ENCODE data around the gene LASP1.

Gene LASP1, protein sequence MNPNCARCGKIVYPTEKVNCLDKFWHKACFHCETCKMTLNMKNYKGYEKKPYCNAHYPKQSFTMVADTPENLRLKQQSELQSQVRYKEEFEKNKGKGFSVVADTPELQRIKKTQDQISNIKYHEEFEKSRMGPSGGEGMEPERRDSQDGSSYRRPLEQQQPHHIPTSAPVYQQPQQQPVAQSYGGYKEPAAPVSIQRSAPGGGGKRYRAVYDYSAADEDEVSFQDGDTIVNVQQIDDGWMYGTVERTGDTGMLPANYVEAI
- total RNA-seq = 175 to 265 (median 245) reads per million in 3 donors

DNA sequence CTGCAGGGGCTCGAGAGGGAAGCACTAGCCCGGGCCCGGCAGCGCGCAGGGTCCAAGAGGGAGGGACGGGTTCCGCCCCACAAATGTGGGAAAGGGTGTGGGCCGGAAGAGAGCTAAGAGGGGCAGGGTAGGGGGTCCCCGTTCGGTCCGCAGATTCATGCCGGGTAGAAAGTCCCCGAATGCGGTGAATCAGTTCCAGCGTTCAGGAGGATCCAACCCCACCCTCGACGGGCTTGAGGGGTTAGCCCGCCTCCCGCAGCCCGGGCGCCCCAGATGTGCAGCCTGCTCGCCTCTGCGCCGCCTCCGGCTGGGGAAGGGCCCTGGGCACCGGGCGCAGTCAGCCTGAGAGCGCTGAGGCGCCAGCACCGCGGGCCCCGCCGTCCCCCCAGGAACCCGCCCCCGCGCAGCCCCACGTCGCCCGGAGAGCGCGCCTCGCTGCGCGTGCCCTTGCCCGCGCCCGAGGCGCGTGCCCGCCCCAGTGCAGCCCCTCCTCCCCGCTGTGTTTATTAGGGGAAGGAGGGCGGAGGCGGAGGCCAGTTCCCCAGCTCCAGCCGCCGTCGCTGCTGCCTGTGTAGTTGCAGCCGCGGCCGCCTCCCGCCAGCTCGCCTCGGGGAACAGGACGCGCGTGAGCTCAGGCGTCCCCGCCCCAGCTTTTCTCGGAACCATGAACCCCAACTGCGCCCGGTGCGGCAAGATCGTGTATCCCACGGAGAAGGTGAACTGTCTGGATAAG lies at the start of gene LASP1:
LASP1 (plus strand) TSS at position 533 of the 733 bp plus-strand sequence; CDS start at position 665, 132 bp downstream.
- H3K36me3 ChIP-seq (ENCODE audit: control insufficient read depth, insufficient read depth, low read length) = no peaks in the 10 kb centered on the region
- H3K27ac ChIP-seq (ENCODE audit: insufficient read depth, low read length, poor library complexity, severe bottlenecking) = peak within 1 kb of the TSS; percentile 87
- peaks cover 38% of the 10 kb centered on the region for H3K4me1 ChIP-seq (ENCODE audit: control insufficient read depth, insufficient read depth, low read length, poor library complexity, severe bottlenecking)
- H3K27me3 ChIP-seq (replicated peaks; ENCODE audit: control insufficient read depth, insufficient read depth, low read length, poor library complexity, severe bottlenecking) = no peaks in the 10 kb centered on the region
- H3K4me3 ChIP-seq (ENCODE audit: insufficient read depth, low read depth, low read length, poor library complexity, severe bottlenecking) = peak within 1 kb of the TSS; percentile 85
- peak; percentile 75 to 77 (median 76) for DNase-seq
- H3K9me3 ChIP-seq (ENCODE audit: control insufficient read depth, low read length) = no peaks in the 10 kb centered on the region

- Histone ChIP-seq H3K27me3 (replicated peaks; ENCODE audit: control insufficient read depth, insufficient read depth, low read length, poor library complexity, severe bottlenecking) (no peaks in the 10 kb centered on the region), H3K27ac (ENCODE audit: insufficient read depth, low read length, poor library complexity, severe bottlenecking) (peak within 1 kb of the TSS; percentile 98), H3K36me3 (ENCODE audit: control insufficient read depth, insufficient read depth, low read length) (peaks cover 14% of the 10 kb centered on the region), H3K4me3 (ENCODE audit: insufficient read depth, low read depth, low read length, poor library complexity, severe bottlenecking) (peak within 1 kb of the TSS; percentile 82), H3K9me3 (ENCODE audit: control insufficient read depth, low read length) (no peaks in the 10 kb centered on the region), H3K4me1 (ENCODE audit: control insufficient read depth, insufficient read depth, low read length, poor library complexity, severe bottlenecking) (peaks cover 15% of the 10 kb centered on the region)
- peak; percentile 91 to 95 (median 94) for DNase-seq
These were observed 44.7 kb upstream of the LASP1 start, which contains the start of gene CWC25 for GRCh38 chr17:38824899-38825761. TSS of gene CWC25 (minus strand) at chr17:38825321. CDS start at chr17:38825183, 138 bp downstream.

GRCh38 chr17:38825762-38826247 lies 44.1 kb upstream of the LASP1 start:
- no peak for DNase-seq
- Histone ChIP-seq H3K27ac (ENCODE audit: insufficient read depth, low read length, poor library complexity, severe bottlenecking) (peak overlapping the region; percentile 98), H3K4me3 (ENCODE audit: insufficient read depth, low read depth, low read length, poor library complexity, severe bottlenecking) (peak overlapping the region; percentile 82), H3K27me3 (replicated peaks; ENCODE audit: control insufficient read depth, insufficient read depth, low read length, poor library complexity, severe bottlenecking) (no peaks in the 10 kb centered on the region), H3K4me1 (ENCODE audit: control insufficient read depth, insufficient read depth, low read length, poor library complexity, severe bottlenecking) (peaks cover 15% of the 10 kb centered on the region), H3K36me3 (ENCODE audit: control insufficient read depth, insufficient read depth, low read length) (peaks cover 7% of the 10 kb centered on the region), H3K9me3 (ENCODE audit: control insufficient read depth, low read length) (no peaks in the 10 kb centered on the region)

DNA sequence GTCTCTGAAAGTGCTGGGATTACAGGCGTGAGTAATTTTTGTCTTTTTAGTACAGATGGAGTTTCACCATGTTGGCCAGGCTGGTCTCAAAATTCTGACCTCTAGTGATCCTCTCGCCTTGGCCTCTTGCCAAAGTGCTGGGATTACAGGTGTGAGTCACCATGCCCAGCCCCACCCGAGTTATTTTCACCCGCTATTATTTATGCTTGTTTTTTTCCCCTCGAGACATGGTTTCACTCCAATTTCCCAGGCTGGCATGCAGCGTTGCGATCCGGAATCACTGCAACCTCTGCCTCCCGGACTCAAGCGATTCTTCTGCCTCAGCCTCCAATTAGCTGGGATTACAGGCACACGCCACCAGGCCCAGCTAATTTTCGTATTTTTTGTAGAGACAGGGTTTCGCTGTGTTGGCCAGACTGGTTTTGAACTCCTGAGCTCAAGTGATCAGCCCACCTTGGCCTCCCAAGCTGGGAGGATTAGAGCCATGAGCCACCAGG lies 25.5 kb upstream of the LASP1 start:
- Histone ChIP-seq H3K9me3 (ENCODE audit: control insufficient read depth, low read length) (no peaks in the 10 kb centered on the region), H3K27ac (ENCODE audit: insufficient read depth, low read length, poor library complexity, severe bottlenecking) (no peak overlapping the region), H3K4me3 (ENCODE audit: insufficient read depth, low read depth, low read length, poor library complexity, severe bottlenecking) (no peak overlapping the region), H3K4me1 (ENCODE audit: control insufficient read depth, insufficient read depth, low read length, poor library complexity, severe bottlenecking) (no peaks in the 10 kb centered on the region), H3K27me3 (replicated peaks; ENCODE audit: control insufficient read depth, insufficient read depth, low read length, poor library complexity, severe bottlenecking) (no peaks in the 10 kb centered on the region), H3K36me3 (ENCODE audit: control insufficient read depth, insufficient read depth, low read length) (peaks cover 19% of the 10 kb centered on the region)
- DNase-seq = no peak

DNA sequence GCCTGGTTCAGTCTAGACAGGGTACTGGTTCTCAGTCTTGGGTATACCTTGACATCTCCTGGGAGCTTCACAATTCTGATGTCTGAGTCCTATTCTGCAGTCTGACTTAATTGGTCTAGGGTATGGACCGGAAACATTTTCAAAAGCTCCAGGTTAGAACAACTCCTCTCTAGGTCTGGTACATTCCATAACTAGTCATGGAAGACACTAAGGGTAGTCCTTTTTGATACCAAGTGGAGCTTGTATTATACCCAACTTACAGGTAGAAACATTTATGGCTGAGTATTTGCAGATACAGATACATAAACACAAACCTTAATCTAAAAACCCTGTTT lies 21.3 kb upstream of the LASP1 start:
- Histone ChIP-seq H3K27ac (ENCODE audit: insufficient read depth, low read length, poor library complexity, severe bottlenecking) (no peak overlapping the region), H3K4me3 (ENCODE audit: insufficient read depth, low read depth, low read length, poor library complexity, severe bottlenecking) (no peak overlapping the region), H3K36me3 (ENCODE audit: control insufficient read depth, insufficient read depth, low read length) (peaks cover 49% of the 10 kb centered on the region), H3K27me3 (replicated peaks; ENCODE audit: control insufficient read depth, insufficient read depth, low read length, poor library complexity, severe bottlenecking) (no peaks in the 10 kb centered on the region), H3K4me1 (ENCODE audit: control insufficient read depth, insufficient read depth, low read length, poor library complexity, severe bottlenecking) (peaks cover 22% of the 10 kb centered on the region), H3K9me3 (ENCODE audit: control insufficient read depth, low read length) (no peaks in the 10 kb centered on the region)
- DNase-seq = no peak

GRCh38 chr17:38848939-38849605 lies 20.8 kb upstream of the LASP1 start:
- H3K27me3 ChIP-seq (replicated peaks; ENCODE audit: control insufficient read depth, insufficient read depth, low read length, poor library complexity, severe bottlenecking) = no peaks in the 10 kb centered on the region
- H3K4me3 ChIP-seq (ENCODE audit: insufficient read depth, low read depth, low read length, poor library complexity, severe bottlenecking) = no peak overlapping the region
- DNase-seq = no peak
- H3K4me1 ChIP-seq (ENCODE audit: control insufficient read depth, insufficient read depth, low read length, poor library complexity, severe bottlenecking) = peaks cover 23% of the 10 kb centered on the region
- peaks cover 49% of the 10 kb centered on the region for H3K36me3 ChIP-seq (ENCODE audit: control insufficient read depth, insufficient read depth, low read length)
- no peak overlapping the region for H3K27ac ChIP-seq (ENCODE audit: insufficient read depth, low read length, poor library complexity, severe bottlenecking)
- H3K9me3 ChIP-seq (ENCODE audit: control insufficient read depth, low read length) = no peaks in the 10 kb centered on the region

GRCh38 chr17:38850374-38850773 lies 19.5 kb upstream of the LASP1 start:
- no peaks in the 10 kb centered on the region for H3K27me3 ChIP-seq (replicated peaks; ENCODE audit: control insufficient read depth, insufficient read depth, low read length, poor library complexity, severe bottlenecking)
- H3K4me3 ChIP-seq (ENCODE audit: insufficient read depth, low read depth, low read length, poor library complexity, severe bottlenecking) = no peak overlapping the region
- no peak overlapping the region for H3K27ac ChIP-seq (ENCODE audit: insufficient read depth, low read length, poor library complexity, severe bottlenecking)
- H3K9me3 ChIP-seq (ENCODE audit: control insufficient read depth, low read length) = no peaks in the 10 kb centered on the region
- H3K36me3 ChIP-seq (ENCODE audit: control insufficient read depth, insufficient read depth, low read length) = peaks cover 49% of the 10 kb centered on the region
- H3K4me1 ChIP-seq (ENCODE audit: control insufficient read depth, insufficient read depth, low read length, poor library complexity, severe bottlenecking) = peaks cover 29% of the 10 kb centered on the region
- DNase-seq = no peak

GRCh38 chr17:38851434-38851833 lies 18.4 kb upstream of the LASP1 start:
- no peak for DNase-seq
- no peaks in the 10 kb centered on the region for H3K27me3 ChIP-seq (replicated peaks; ENCODE audit: control insufficient read depth, insufficient read depth, low read length, poor library complexity, severe bottlenecking)
- H3K27ac ChIP-seq (ENCODE audit: insufficient read depth, low read length, poor library complexity, severe bottlenecking) = peak overlapping the region; percentile 95
- no peaks in the 10 kb centered on the region for H3K9me3 ChIP-seq (ENCODE audit: control insufficient read depth, low read length)
- H3K36me3 ChIP-seq (ENCODE audit: control insufficient read depth, insufficient read depth, low read length) = peaks cover 49% of the 10 kb centered on the region
- H3K4me3 ChIP-seq (ENCODE audit: insufficient read depth, low read depth, low read length, poor library complexity, severe bottlenecking) = peak overlapping the region; percentile 22
- H3K4me1 ChIP-seq (ENCODE audit: control insufficient read depth, insufficient read depth, low read length, poor library complexity, severe bottlenecking) = peaks cover 29% of the 10 kb centered on the region

GRCh38 chr17:38852771-38853291 lies 17.0 kb upstream of the LASP1 start:
- no peaks in the 10 kb centered on the region for H3K9me3 ChIP-seq (ENCODE audit: control insufficient read depth, low read length)
- H3K4me1 ChIP-seq (ENCODE audit: control insufficient read depth, insufficient read depth, low read length, poor library complexity, severe bottlenecking) = peaks cover 29% of the 10 kb centered on the region
- peaks cover 45% of the 10 kb centered on the region for H3K36me3 ChIP-seq (ENCODE audit: control insufficient read depth, insufficient read depth, low read length)
- H3K27me3 ChIP-seq (replicated peaks; ENCODE audit: control insufficient read depth, insufficient read depth, low read length, poor library complexity, severe bottlenecking) = no peaks in the 10 kb centered on the region
- peak overlapping the region; percentile 95 for H3K27ac ChIP-seq (ENCODE audit: insufficient read depth, low read length, poor library complexity, severe bottlenecking)
- H3K4me3 ChIP-seq (ENCODE audit: insufficient read depth, low read depth, low read length, poor library complexity, severe bottlenecking) = peak overlapping the region; percentile 42
- peak; percentile 27 to 44 (median 41) for DNase-seq
